HFFc6 (cell line): ENCODE data around the gene NAGPA. TPM values are rescaled to one million over a fixed set of nuclear protein-coding genes. Genes with fewer than 3 reads are reported as not detected.

Experiments
- DNase-seq: peaks from one replicate; pipeline ENCODE4 v3.0.0-alpha.2; 2018
- H3K27ac Mint-ChIP-seq: 2 replicates; pipeline ENCODE4 v1.8.0; 2020; ENCODE audit warnings: mild to moderate bottlenecking, mixed read lengths
- H3K27me3 Mint-ChIP-seq: 2 replicates; pipeline ENCODE4 v1.8.0; 2021; ENCODE audit warnings: mild to moderate bottlenecking, moderate library complexity, mixed read lengths; ENCODE audit not compliant: insufficient read depth
- H3K36me3 Mint-ChIP-seq: 2 replicates; pipeline ENCODE4 v1.8.0; 2021; ENCODE audit warnings: low read depth, mixed read lengths
- H3K4me1 Mint-ChIP-seq: 2 replicates; pipeline ENCODE4 v1.8.0; 2020; ENCODE audit warnings: low read depth, mixed read lengths
- H3K4me3 Mint-ChIP-seq: 2 replicates; pipeline ENCODE4 v1.8.0; 2020; ENCODE audit warnings: mild to moderate bottlenecking, moderate library complexity, mixed read lengths
- H3K9me3 Mint-ChIP-seq: 2 replicates; pipeline ENCODE4 v1.8.0; 2020; ENCODE audit warnings: mild to moderate bottlenecking, mixed read lengths
- total RNA-seq, 6 experiments: library from RNA; stranded (reverse); fragmentation: NEBNext Ultra II Directional; extraction: Animal tissue kit (Norgen Biotek cat#: 25700); gene quantifications; 2 replicates in 1 of 6; 3 replicates in 5 of 6; pipeline ENCODE4 v1.2.3, GENCODE V29; 2021
- TF ChIP-seq, protein P1 (sequence below): fragments of 200-600 bp; sonication (generic); IDR thresholded peaks from 2 replicates; pipeline ENCODE4 v1.5.0; 2021; ENCODE audit warnings: antibody characterized with exemption, mild to moderate bottlenecking

The NAGPA gene
- total RNA-seq, 6 experiments from 2014 or later = 14.4 to 18.7 (median 16.4) TPM

- TF ChIP-seq, protein P1, sequence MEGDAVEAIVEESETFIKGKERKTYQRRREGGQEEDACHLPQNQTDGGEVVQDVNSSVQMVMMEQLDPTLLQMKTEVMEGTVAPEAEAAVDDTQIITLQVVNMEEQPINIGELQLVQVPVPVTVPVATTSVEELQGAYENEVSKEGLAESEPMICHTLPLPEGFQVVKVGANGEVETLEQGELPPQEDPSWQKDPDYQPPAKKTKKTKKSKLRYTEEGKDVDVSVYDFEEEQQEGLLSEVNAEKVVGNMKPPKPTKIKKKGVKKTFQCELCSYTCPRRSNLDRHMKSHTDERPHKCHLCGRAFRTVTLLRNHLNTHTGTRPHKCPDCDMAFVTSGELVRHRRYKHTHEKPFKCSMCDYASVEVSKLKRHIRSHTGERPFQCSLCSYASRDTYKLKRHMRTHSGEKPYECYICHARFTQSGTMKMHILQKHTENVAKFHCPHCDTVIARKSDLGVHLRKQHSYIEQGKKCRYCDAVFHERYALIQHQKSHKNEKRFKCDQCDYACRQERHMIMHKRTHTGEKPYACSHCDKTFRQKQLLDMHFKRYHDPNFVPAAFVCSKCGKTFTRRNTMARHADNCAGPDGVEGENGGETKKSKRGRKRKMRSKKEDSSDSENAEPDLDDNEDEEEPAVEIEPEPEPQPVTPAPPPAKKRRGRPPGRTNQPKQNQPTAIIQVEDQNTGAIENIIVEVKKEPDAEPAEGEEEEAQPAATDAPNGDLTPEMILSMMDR = no peak
- DNase-seq = no peak
- Mint-ChIP-seq H3K4me3 (no peak overlapping the region), H3K4me1 (no peaks in the 10 kb centered on the region), H3K36me3 (no peaks in the 10 kb centered on the region), H3K9me3 (no peaks in the 10 kb centered on the region), H3K27ac (no peak overlapping the region), H3K27me3 (peaks cover 28% of the 10 kb centered on the region)
These were observed 29.9 kb downstream of the NAGPA start for GRCh38 chr16:5003828-5004227.

DNA sequence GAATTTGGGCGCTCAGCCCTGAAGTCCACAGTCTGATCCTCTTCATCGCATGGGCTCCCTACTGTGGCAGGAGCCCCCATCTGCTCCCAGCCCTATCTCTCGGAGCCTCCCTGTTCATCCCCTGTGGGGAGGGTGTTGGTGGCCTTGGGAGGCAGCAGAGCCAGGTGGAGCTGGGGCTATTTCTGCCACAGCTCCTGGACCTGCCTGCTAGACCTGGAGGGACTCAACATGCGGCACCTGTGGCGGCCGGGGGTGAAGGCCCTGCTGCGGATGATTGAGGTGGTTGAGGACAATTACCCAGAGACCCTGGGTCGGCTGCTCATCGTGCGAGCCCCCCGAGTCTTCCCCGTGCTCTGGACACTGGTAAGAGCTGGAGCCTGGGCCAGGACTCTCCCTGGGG lies 30.5 kb downstream of the NAGPA start:
- Mint-ChIP-seq H3K27ac (no peak overlapping the region), H3K9me3 (no peaks in the 10 kb centered on the region), H3K4me1 (no peaks in the 10 kb centered on the region), H3K36me3 (no peaks in the 10 kb centered on the region), H3K4me3 (no peak overlapping the region), H3K27me3 (peaks cover 28% of the 10 kb centered on the region)
- no peak for DNase-seq
- TF ChIP-seq, protein P1 = no peak

DNA sequence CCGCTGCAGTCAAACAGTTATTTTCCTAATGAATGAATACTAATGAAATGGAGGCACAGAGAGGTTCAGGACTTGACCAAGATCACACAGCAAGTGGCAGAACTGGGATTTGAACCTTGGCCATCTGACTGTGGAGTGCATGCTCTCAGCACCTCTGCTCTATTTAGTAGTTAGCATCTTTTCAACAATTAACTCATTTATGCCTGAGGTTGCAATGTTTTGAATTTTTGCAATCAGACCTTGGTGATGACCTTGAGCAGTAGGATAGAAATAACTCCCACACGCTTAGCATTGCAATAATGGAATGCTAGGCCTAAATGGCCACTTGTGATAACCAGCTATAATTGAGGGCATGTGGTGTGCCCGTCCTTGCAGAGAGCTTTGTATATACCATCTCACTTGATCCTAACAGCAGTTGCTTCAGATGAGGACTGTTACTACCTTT lies 31.0 kb downstream of the NAGPA start:
- no peak for DNase-seq
- no peaks in the 10 kb centered on the region for H3K9me3 Mint-ChIP-seq
- peaks cover 23% of the 10 kb centered on the region for H3K27me3 Mint-ChIP-seq
- H3K4me1 Mint-ChIP-seq = no peaks in the 10 kb centered on the region
- H3K27ac Mint-ChIP-seq = no peak overlapping the region
- H3K36me3 Mint-ChIP-seq = no peaks in the 10 kb centered on the region
- TF ChIP-seq, protein P1 = no peak
- no peak overlapping the region for H3K4me3 Mint-ChIP-seq

DNA sequence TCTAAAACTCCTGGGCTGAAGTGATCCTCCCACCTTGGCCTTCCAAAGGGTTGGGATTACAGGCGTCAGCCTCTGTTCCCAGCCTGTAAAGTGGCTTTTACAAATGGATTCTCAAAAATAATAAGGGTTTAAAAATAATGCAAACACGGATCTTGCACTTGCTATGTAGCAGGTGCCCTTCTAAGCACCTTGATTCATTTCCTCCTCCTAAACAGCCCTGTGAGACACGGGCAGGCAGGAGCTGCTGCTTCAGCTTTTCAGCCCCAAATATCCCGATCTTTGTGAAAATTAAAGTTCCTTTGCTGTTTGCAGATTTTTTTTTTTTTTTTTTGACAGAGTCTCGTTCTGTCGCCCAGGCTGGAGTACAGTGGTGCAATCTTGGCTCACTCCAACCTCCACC lies 31.7 kb downstream of the NAGPA start:
- Mint-ChIP-seq H3K9me3 (no peaks in the 10 kb centered on the region), H3K36me3 (no peaks in the 10 kb centered on the region), H3K27ac (no peak overlapping the region), H3K27me3 (peaks cover 23% of the 10 kb centered on the region), H3K4me1 (no peaks in the 10 kb centered on the region), H3K4me3 (no peak overlapping the region)
- no peak for DNase-seq
- TF ChIP-seq, protein P1 = no peak

DNA sequence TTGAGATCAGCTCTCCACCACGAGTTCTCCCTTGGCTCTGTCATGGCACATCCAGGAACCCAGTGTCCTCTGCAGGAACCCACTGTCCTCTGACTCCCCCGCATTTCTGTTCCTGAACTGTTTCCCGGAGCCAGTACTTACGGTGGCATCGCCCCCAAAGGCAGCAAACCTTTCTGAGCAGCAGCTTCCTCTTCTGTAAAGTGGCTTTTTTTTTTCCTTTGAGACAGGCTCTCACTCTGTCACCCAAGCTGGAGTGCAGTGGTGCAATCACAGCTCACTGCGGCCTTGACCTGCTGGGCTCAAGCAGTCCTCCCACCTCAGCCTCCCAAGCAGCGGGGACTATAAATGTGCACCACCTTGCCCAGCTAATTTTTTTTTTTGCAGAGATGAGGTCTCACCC lies 32.2 kb downstream of the NAGPA start:
- no peaks in the 10 kb centered on the region for H3K4me1 Mint-ChIP-seq
- H3K27me3 Mint-ChIP-seq = peaks cover 23% of the 10 kb centered on the region
- no peak for DNase-seq
- no peak overlapping the region for H3K4me3 Mint-ChIP-seq
- H3K9me3 Mint-ChIP-seq = no peaks in the 10 kb centered on the region
- H3K36me3 Mint-ChIP-seq = no peaks in the 10 kb centered on the region
- H3K27ac Mint-ChIP-seq = no peak overlapping the region
- TF ChIP-seq, protein P1 = no peak

- Mint-ChIP-seq H3K27ac (no peak overlapping the region), H3K4me3 (no peak overlapping the region), H3K27me3 (peaks cover 23% of the 10 kb centered on the region), H3K4me1 (no peaks in the 10 kb centered on the region), H3K9me3 (no peaks in the 10 kb centered on the region), H3K36me3 (no peaks in the 10 kb centered on the region)
- TF ChIP-seq, protein P1 = no peak
- DNase-seq = no peak
These were observed 33.1 kb downstream of the NAGPA start for GRCh38 chr16:5000573-5001001.
